Right renal cortex interstitium (tissue), 3 donors: ENCODE data around the gene STAT5A. TPM values are rescaled to one million over a fixed set of nuclear protein-coding genes. Genes with fewer than 3 reads are reported as not detected.
"Not testable (repeated sequence)": the region's sequence is repeated elsewhere in the genome, so short reads cannot be mapped to it uniquely, and the experiment has no call there.

ENCODE experiments used
- DNase-seq, 3 donors: peaks; one replicate each; pipeline ENCODE4 v3.0.0-alpha.2; 2013; ENCODE audit warnings: low read depth in 3 of 3, low spot score in 2 of 3
- polyA plus RNA-seq, 3 donors: library from polyadenylated mRNA; unstranded; fragments of 120-200 nt; gene quantifications; one replicate each; pipeline ENCODE4 v1.2.1, GENCODE V29; 2013; ENCODE audit not compliant: insufficient read length in 3 of 3

STAT5A gene
- 1 to 10 TPM; 5.1 to 5.9 (median 5.5) TPM for polyA plus RNA-seq

- DNase-seq = peak in 1 of 3 donors; percentile 54
These were observed at the start of gene STAT5A for GRCh38 chr17:42287977-42288802. Gene STAT5A, plus strand, starts transcription at chr17:42288498. Its CDS starts 914 bp downstream, at chr17:42289412.

- DNase-seq = not testable (repeated sequence)
These were observed 48.7 kb upstream of the STAT5A start for GRCh38 chr17:42239576-42239975.

- DNase-seq = no peak
These were observed 48.1 kb upstream of the STAT5A start for GRCh38 chr17:42240201-42240600.

- DNase-seq = not testable (repeated sequence)
These were observed 47.4 kb upstream of the STAT5A start for GRCh38 chr17:42240863-42241262.

GRCh38 chr17:42241871-42242270 is 46.4 kb upstream of the STAT5A start:
- no peak for DNase-seq

GRCh38 chr17:42243493-42243982 is 44.8 kb upstream of the STAT5A start:
- DNase-seq = no peak

- DNase-seq = not testable (repeated sequence)
These were observed 44.2 kb upstream of the STAT5A start for GRCh38 chr17:42244116-42244515.

- not testable (repeated sequence) for DNase-seq
These were observed 43.1 kb upstream of the STAT5A start for GRCh38 chr17:42245183-42245582.

GRCh38 chr17:42246515-42246914 is 41.8 kb upstream of the STAT5A start:
- DNase-seq = no peak

- DNase-seq = no peak
These were observed 40.6 kb upstream of the STAT5A start for GRCh38 chr17:42247734-42248133.

GRCh38 chr17:42248351-42249179 is 39.7 kb upstream of the STAT5A start:
- DNase-seq = peak in 2 of 3 donors; percentile 32 to 56

- no peak for DNase-seq
These were observed 38.4 kb upstream of the STAT5A start for GRCh38 chr17:42249681-42250446.

GRCh38 chr17:42251115-42251514 is 37.2 kb upstream of the STAT5A start:
- DNase-seq = no peak

- DNase-seq = no peak
These were observed 35.4 kb upstream of the STAT5A start for GRCh38 chr17:42252597-42253550.

GRCh38 chr17:42253578-42253977 is 34.7 kb upstream of the STAT5A start:
- DNase-seq = no peak

- no peak for DNase-seq
These were observed 32.9 kb upstream of the STAT5A start for GRCh38 chr17:42255445-42255844.

- no peak for DNase-seq
These were observed 28.0 kb upstream of the STAT5A start for GRCh38 chr17:42260318-42260717.

GRCh38 chr17:42264366-42264765 is 23.9 kb upstream of the STAT5A start:
- DNase-seq = not testable (repeated sequence)

GRCh38 chr17:42266462-42266861 is 21.8 kb upstream of the STAT5A start:
- DNase-seq = no peak
